Adrenal gland (tissue), 12 donors: ENCODE measurements around the gene SERPINB6. TPM values are rescaled to one million over a fixed set of nuclear protein-coding genes. Genes with fewer than 3 reads are reported as not detected.
"Not testable (repeated sequence)": the region's sequence is repeated elsewhere in the genome, so short reads cannot be mapped to it uniquely, and the experiment has no call there.

ENCODE experiments used
- DNase-seq, 7 donors: peaks; one replicate each; pipeline ENCODE4 v3.0.0-alpha.2; 2019 to 2020
- H3K27ac ChIP-seq, 5 donors: fragments of 200-600 bp; sonication (generic) in 4 of 5; 1 replicate in 3 of 5; 2 replicates in 2 of 5; pipeline versions ENCODE4 v1.5.1 to v1.8.0; 2016 to 2020; ENCODE audit warnings: mild to moderate bottlenecking in 1 of 5
- H3K27me3 ChIP-seq: fragments of 200-600 bp; 2 replicates; pipeline ENCODE4 v1.8.0; 2021
- H3K36me3 ChIP-seq, 2 donors: fragments of 200-600 bp; replicated peaks in 1 of 2; 1 replicate in 1 of 2; 2 replicates in 1 of 2; pipeline versions ENCODE4 v1.5.1 to v1.8.0; 2018 to 2022
- H3K4me1 ChIP-seq, 2 donors: fragments of 200-600 bp; replicated peaks in 1 of 2; 1 replicate in 1 of 2; 2 replicates in 1 of 2; pipeline versions ENCODE4 v1.5.1 to v1.8.0; 2018 to 2021
- H3K4me3 ChIP-seq, 4 donors: fragments of 200-600 bp; sonication (generic) in 3 of 4; one replicate each; pipeline ENCODE4 v1.5.1; 2016 to 2018
- H3K9me3 ChIP-seq, 3 donors: fragments of 200-600 bp; sonication (generic) in 1 of 3; replicated peaks in 1 of 3; 1 replicate in 2 of 3; 2 replicates in 1 of 3; pipeline versions ENCODE4 v1.5.1 to v1.8.0; 2016 to 2021
- POLR2A ChIP-seq, 2 donors: fragments of 450-650 bp; IDR thresholded peaks; one replicate each; pipeline ENCODE4 v1.6.1; 2017; ENCODE audit warnings: antibody characterized with exemption in 2 of 2, mild to moderate bottlenecking in 2 of 2, moderate library complexity in 1 of 2
- WGBS, 4 donors: extraction: QIAGEN DNeasy Blood & Tissue Kit in 2 of 4; methylation state at CpG; one replicate each; pipeline versions ENCODE4 v1.1.5 to v1.1.7; 2013 to 2017; 5-methylcytosine and 5-hydroxymethylcytosine counted together
- intact Hi-C, 2 donors: fragments of 100-400 bp; cut with DNase I; formaldehyde crosslinking; loops; one replicate each; pipeline versions ENCODE4 v1.14.1 to v1.15.0; 2022 to 2023
- polyA plus RNA-seq, 3 donors: library from polyadenylated mRNA; stranded (reverse); fragments of 200-250 nt in 2 of 3; fragments of 350-450 nt in 1 of 3; fragmentation: Illumina TruSeq in 1 of 3; extraction: RNeasy Lipid Tissue Mini Kit (QIAGEN cat#74804) in 1 of 3; gene quantifications; one replicate each; pipeline ENCODE4 v1.2.3, GENCODE V29; 2013 to 2014
- total RNA-seq, 9 donors: library from RNA; depleted of rRNA in 4 of 9; stranded (reverse); fragments of >200 nt in 4 of 9; fragments of 120-200 nt in 1 of 9; fragmentation: NEBNext Ultra II Directional in 1 of 9; extraction: Animal tissue kit (Norgen Biotek cat#: 25700) in 1 of 9; gene quantifications; one replicate each; pipeline versions ENCODE4 v1.1.0 to v1.2.4, GENCODE V29; 2013 to 2023
- TF ChIP-seq, protein P1 (sequence below), 6 experiments: fragments of 450-650 bp in 4 of 6; fragments of 200-600 bp in 2 of 6; sonication (generic) in 1 of 6; IDR thresholded peaks; 1 replicate in 5 of 6; 2 replicates in 1 of 6; pipeline versions ENCODE4 v1.5.1 to v1.8.0; 2016 to 2021; ENCODE audit warnings: antibody characterized with exemption in 6 of 6, mild to moderate bottlenecking in 2 of 6, moderate library complexity in 1 of 6
- donor health status: healthy with polysubstance abuse.
- donor health status: Bipolar disorder and iron deficiency.
- donor health status: DM: yes; HTN: yes; CAD: no.
- donor health status: DM: no; HTN: no; CAD: no.
- donor health status: DM: no; HTN: no; CAD: no.
- donor health status: DM: yes; HTN: yes; CAD: no.

The SERPINB6 gene
- total and polyA plus RNA-seq, 12 donors = 132 to 332 (median 209) TPM

DNA sequence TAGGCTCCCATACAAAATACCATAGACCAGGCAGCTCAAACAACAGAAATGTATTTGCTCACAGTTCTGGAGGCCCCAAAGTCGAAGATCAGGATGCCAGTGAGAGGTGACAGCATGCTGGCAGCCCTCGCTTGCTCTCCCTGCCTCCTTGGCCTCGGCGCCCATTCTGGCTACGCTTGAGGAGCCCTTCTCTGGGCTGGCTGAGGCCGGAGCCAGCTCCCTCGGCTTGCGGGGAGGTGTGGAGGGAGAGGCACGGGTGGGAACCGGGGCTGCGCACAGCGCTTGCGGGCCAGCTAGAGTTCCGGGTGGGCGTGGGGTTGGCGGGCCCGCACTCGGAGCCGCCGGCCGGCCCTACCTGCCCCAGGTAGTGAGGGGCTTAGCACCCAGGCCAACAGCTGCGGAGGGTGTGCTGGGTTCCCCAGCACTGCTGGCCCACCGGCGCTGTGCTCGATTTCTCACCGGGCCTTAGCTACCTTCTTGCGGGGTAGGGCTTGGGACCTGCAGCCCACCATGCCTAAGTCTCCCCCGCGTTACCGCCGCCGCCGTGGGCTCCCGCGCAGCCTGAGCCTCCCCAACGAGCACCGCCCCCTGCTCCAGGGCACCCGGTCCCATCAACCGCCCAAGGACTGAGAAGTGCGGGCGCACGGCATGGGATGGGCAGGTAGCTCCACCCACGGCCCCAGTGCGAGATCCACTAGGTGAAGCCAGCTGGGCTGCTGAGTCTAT is 35.6 kb downstream of the SERPINB6 start:
- Histone ChIP-seq H3K9me3 (no peaks in the 10 kb centered on the region), H3K4me1 (peaks cover 0 to 6% of the 10 kb centered on the region in 2 donors), H3K27me3 (no peaks in the 10 kb centered on the region), H3K27ac (no peak overlapping the region), H3K4me3 (no peak overlapping the region), H3K36me3 (no peaks in the 10 kb centered on the region)
- intact Hi-C loops = loop anchor here in 1 of 2 donors (10.0 kb wide), 1 partner anchor 151 kb away; no protein-coding TSS in a partner anchor
- peak in 2 of 7 donors; percentile 9 to 43 for DNase-seq
- no peak for TF ChIP-seq POLR2A (IDR thresholded peaks at IDR 0.05)
- TF ChIP-seq, protein P1, sequence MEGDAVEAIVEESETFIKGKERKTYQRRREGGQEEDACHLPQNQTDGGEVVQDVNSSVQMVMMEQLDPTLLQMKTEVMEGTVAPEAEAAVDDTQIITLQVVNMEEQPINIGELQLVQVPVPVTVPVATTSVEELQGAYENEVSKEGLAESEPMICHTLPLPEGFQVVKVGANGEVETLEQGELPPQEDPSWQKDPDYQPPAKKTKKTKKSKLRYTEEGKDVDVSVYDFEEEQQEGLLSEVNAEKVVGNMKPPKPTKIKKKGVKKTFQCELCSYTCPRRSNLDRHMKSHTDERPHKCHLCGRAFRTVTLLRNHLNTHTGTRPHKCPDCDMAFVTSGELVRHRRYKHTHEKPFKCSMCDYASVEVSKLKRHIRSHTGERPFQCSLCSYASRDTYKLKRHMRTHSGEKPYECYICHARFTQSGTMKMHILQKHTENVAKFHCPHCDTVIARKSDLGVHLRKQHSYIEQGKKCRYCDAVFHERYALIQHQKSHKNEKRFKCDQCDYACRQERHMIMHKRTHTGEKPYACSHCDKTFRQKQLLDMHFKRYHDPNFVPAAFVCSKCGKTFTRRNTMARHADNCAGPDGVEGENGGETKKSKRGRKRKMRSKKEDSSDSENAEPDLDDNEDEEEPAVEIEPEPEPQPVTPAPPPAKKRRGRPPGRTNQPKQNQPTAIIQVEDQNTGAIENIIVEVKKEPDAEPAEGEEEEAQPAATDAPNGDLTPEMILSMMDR (IDR thresholded peaks at IDR 0.05) = no peak
- WGBS, 4 donors = 94 to 95% (median 94%) methylated on average over 24 to 44 of the region's 44 CpGs

DNA sequence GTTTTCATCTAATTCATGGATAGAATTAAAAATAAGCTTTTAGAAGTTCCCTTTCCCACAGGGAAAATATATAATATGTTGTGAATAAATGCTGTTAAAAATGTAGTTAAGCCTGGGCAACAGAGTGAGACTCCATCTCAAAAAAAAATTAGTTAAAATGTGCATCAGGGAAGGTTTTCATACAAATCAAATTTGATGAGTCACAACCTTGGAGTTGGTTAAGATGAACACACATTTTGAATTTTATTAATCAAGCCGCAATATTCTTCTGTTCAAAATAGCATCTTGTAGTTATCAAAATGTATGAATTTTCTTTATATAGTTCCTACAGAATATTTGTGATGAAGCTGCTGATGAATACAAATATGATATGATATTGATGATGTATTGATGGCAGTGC is 37.3 kb downstream of the SERPINB6 start:
- DNase-seq = no peak
- no peak overlapping the region for H3K4me3 ChIP-seq
- intact Hi-C loops = loop anchor here (5.0 to 10.0 kb wide), 2 partner anchors 87 to 149 kb away; no protein-coding TSS in a partner anchor
- no peak for TF ChIP-seq POLR2A (IDR thresholded peaks at IDR 0.05)
- TF ChIP-seq, protein P1 (IDR thresholded peaks at IDR 0.05) = no peak
- no peaks in the 10 kb centered on the region for H3K27me3 ChIP-seq
- 77 to 89% (median 84%) methylated on average over 1 of the region's 1 CpG for WGBS, 4 donors
- H3K4me1 ChIP-seq = peaks cover 0 to 6% of the 10 kb centered on the region in 2 donors
- H3K27ac ChIP-seq = no peak overlapping the region
- no peaks in the 10 kb centered on the region for H3K36me3 ChIP-seq
- H3K9me3 ChIP-seq = no peaks in the 10 kb centered on the region

DNA sequence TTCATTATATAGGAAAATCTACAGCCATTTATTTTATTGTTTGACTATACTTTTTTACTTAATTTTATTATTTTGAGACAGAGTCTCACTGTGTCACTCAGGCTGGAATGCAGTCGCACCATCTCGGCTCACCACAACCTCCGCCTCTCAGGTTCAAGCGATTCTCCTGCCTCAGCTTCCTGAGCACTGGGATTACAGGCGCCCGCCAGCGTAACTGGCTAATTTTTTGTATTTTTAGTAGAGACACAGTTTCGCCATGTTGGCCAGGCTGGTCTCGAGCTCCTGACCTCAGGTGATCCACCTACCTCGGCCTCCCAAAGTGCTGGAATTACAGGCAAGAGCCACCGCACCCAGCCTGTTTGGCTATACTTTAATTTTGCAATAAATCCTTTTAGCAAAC is 38.5 kb downstream of the SERPINB6 start:
- intact Hi-C loops = loop anchor here (2.0 to 10.0 kb wide), 3 partner anchors 30 to 148 kb away; partner anchors contain the start of gene SERPINB9 (in 1 of the 2)
- 77 to 88% (median 81%) methylated on average over 11 of the region's 11 CpGs for WGBS, 4 donors
- DNase-seq = peak in 2 of 7 donors; percentile 12 to 45
- not testable (repeated sequence) for H3K27ac ChIP-seq, H3K27me3 ChIP-seq, H3K4me3 ChIP-seq, H3K36me3 ChIP-seq, H3K9me3 ChIP-seq, H3K4me1 ChIP-seq

DNA sequence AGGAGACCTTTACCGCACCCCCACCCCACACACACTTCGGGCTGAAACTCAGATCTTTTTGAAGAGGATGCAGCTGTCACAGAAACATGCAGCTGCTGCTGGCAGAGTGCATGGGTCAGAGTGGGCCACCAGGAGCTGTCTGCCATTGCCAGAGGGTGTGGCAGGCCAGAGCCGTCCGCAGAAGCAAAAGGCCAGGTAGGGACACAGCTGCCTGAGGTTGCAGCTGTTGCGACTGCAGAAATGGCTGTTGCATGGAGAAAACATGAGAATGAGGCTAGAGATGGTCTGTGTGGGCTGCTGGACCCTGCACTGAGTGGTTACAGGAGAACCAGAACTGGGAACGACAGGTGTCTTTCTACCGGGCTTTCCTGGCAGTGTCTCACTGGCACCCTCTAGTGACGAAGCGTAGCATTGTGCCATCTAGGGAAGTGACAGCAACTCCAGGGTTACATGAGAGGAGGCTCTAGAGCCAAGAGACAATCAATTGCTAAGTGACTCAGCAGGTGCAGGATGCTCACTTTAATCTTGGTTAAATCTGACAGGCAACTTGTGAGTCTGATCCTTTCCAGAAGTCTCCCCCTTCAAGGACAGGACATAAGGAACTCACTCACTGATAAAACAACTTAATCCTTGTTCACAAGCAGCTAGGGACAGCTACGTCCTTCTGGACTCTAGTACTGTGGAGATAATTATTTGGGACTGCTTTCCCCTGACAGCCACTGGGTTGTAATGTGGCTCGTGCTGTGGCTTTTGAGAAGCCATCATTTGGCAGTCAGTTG is 39.2 kb downstream of the SERPINB6 start:
- intact Hi-C loops = loop anchor here (2.0 to 10.0 kb wide), 3 partner anchors 29 to 147 kb away; partner anchors contain the start of gene SERPINB9 (in 1 of the 2)
- H3K9me3 ChIP-seq = no peaks in the 10 kb centered on the region
- TF ChIP-seq, protein P1 (IDR thresholded peaks at IDR 0.05) = peak; percentile 83 to 96 (median 94)
- no peak for TF ChIP-seq POLR2A (IDR thresholded peaks at IDR 0.05)
- H3K4me3 ChIP-seq = no peak overlapping the region
- H3K27ac ChIP-seq = peak overlapping the region in 1 of 5 donors; percentile 56
- peaks cover 0 to 6% of the 10 kb centered on the region in 2 donors for H3K4me1 ChIP-seq
- 19 to 28% (median 24%) methylated on average over 9 to 11 of the region's 11 CpGs for WGBS, 4 donors
- H3K27me3 ChIP-seq = no peaks in the 10 kb centered on the region
- peak; percentile 80 to 97 (median 86) for DNase-seq
- H3K36me3 ChIP-seq = no peaks in the 10 kb centered on the region
